Psoas muscle (tissue), 8 donors: ENCODE results near the gene PLOD1. TPM values are rescaled to one million over a fixed set of nuclear protein-coding genes. Genes with fewer than 3 reads are reported as not detected.

ENCODE experiments used
- ATAC-seq, 4 donors: fragments of 200-7000 bp; cut with Tn5 transposase; one replicate each; pipeline ENCODE4 v1.9.1; 2020; ENCODE audit warnings: moderate library complexity in 3 of 4, mild to moderate bottlenecking in 2 of 4
- DNase-seq, 2 donors: peaks; one replicate each; pipeline ENCODE4 v3.0.0-alpha.2; 2020
- H3K27ac ChIP-seq: fragments of 200-600 bp; one replicate; pipeline ENCODE4 v1.8.0; 2022
- H3K27me3 ChIP-seq, 3 donors: fragments of 200-600 bp in 1 of 3; one replicate each; pipeline versions ENCODE4 v1.6.1 to v1.8.0; 2013 to 2022; ENCODE audit warnings: low read length in 2 of 3, mild to moderate bottlenecking in 2 of 3, moderate library complexity in 1 of 3; ENCODE audit not compliant: insufficient read depth in 3 of 3
- H3K36me3 ChIP-seq, 2 donors: fragments of 200-600 bp in 1 of 2; one replicate each; pipeline versions ENCODE4 v1.6.1 to v1.8.0; 2013 to 2022; ENCODE audit warnings: low read depth in 1 of 2, mild to moderate bottlenecking in 1 of 2, moderate library complexity in 1 of 2; ENCODE audit not compliant: insufficient read depth in 1 of 2
- H3K4me1 ChIP-seq: fragments of 200-600 bp; one replicate; pipeline ENCODE4 v1.8.0; 2022
- H3K4me3 ChIP-seq: fragments of 200-600 bp; one replicate; pipeline ENCODE4 v1.8.0; 2022; ENCODE audit warnings: mild to moderate bottlenecking
- H3K9me3 ChIP-seq: fragments of 200-600 bp; one replicate; pipeline ENCODE4 v1.8.0; 2022
- WGBS, 3 donors: extraction: QIAGEN DNeasy Blood & Tissue Kit; methylation state at CpG; one replicate each; pipeline versions ENCODE4 v1.1.6 to v1.1.7; 2013; 5-methylcytosine and 5-hydroxymethylcytosine counted together
- intact Hi-C, 2 donors: fragments of 100-400 bp; cut with DNase I; formaldehyde crosslinking; loops; one replicate each; pipeline versions ENCODE4 v1.11.0 to v1.14.2; 2022
- polyA plus RNA-seq, 3 donors: library from polyadenylated mRNA; stranded (reverse); fragments of 200-250 nt; gene quantifications; one replicate each; pipeline ENCODE4 v1.2.3, GENCODE V29; 2013
- total RNA-seq, 4 donors: library from RNA; stranded (reverse); fragmentation: NEBNext Ultra II Directional in 2 of 4; extraction: Animal tissue kit (Norgen Biotek cat#: 25700) in 2 of 4; gene quantifications; one replicate each; pipeline versions ENCODE4 v1.2.1 to v1.2.4, GENCODE V29; 2021 to 2023
- TF ChIP-seq, protein P1 (sequence below): fragments of 200-600 bp; IDR thresholded peaks from one replicate; pipeline ENCODE4 v1.8.0; 2022; ENCODE audit warnings: antibody characterized with exemption
- donor health status: healthy with polysubstance abuse.
- donor health status: DM: no; HTN: no; CAD: no; lungs with moderate emphysema.
- donor health status: Bipolar disorder and iron deficiency.
- donor health status: healthy.
- donor health status: DM: yes; HTN: yes; CAD: no.
- donor health status: DM: no; HTN: no; CAD: no.
- donor health status: DM: no; HTN: no; CAD: no.
- donor health status: DM: yes; HTN: yes; CAD: no.

PLOD1 gene
- total and polyA plus RNA-seq, 7 donors = 25.1 to 52.3 (median 36.3) TPM

DNA sequence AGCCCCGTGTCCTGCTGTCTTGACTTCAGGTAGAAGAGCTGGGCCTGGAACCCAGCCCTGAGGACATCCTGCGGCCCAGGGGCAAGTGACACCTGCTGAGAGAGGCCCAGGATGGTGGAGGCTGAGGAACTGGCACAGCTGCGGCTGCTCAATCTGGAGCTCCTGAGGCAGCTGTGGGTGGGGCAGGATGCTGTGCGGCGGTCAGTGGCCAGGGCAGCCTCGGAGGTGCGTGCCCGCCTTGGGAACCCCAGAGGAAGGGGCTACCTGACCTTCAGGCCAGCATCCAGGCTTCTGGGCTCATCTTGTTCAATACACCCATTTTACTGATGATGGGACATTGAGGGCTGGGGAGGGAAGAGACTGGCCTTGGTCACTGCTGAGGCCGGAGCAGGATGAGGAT is 87.1 kb downstream of the PLOD1 start:
- TF ChIP-seq, protein P1, sequence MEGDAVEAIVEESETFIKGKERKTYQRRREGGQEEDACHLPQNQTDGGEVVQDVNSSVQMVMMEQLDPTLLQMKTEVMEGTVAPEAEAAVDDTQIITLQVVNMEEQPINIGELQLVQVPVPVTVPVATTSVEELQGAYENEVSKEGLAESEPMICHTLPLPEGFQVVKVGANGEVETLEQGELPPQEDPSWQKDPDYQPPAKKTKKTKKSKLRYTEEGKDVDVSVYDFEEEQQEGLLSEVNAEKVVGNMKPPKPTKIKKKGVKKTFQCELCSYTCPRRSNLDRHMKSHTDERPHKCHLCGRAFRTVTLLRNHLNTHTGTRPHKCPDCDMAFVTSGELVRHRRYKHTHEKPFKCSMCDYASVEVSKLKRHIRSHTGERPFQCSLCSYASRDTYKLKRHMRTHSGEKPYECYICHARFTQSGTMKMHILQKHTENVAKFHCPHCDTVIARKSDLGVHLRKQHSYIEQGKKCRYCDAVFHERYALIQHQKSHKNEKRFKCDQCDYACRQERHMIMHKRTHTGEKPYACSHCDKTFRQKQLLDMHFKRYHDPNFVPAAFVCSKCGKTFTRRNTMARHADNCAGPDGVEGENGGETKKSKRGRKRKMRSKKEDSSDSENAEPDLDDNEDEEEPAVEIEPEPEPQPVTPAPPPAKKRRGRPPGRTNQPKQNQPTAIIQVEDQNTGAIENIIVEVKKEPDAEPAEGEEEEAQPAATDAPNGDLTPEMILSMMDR = no peak
- no peak overlapping the region for H3K27ac ChIP-seq
- DNase-seq (no peak), ATAC-seq (no peak)
- no peaks in the 10 kb centered on the region for H3K9me3 ChIP-seq
- WGBS, 3 donors = 90 to 92% (median 91%) methylated on average over 6 to 9 of the region's 9 CpGs
- peaks cover 5% of the 10 kb centered on the region for H3K4me1 ChIP-seq
- intact Hi-C loops = no loop called here
- H3K36me3 ChIP-seq = peaks cover 0 to 48% of the 10 kb centered on the region in 2 donors
- no peaks in the 10 kb centered on the region for H3K27me3 ChIP-seq
- H3K4me3 ChIP-seq = no peak overlapping the region

- H3K9me3 ChIP-seq = no peaks in the 10 kb centered on the region
- intact Hi-C loops = no loop called here
- no peaks in the 10 kb centered on the region for H3K27me3 ChIP-seq
- H3K27ac ChIP-seq = no peak overlapping the region
- no peak overlapping the region for H3K4me3 ChIP-seq
- WGBS, 3 donors = 89 to 90% (median 90%) methylated on average over 14 of the region's 14 CpGs
- ATAC-seq = no peak
- no peak for DNase-seq
- H3K4me1 ChIP-seq = peaks cover 5% of the 10 kb centered on the region
- H3K36me3 ChIP-seq = peaks cover 0 to 50% of the 10 kb centered on the region in 2 donors
- TF ChIP-seq, protein P1 = no peak
These were observed 87.5 kb downstream of the PLOD1 start for GRCh38 chr1:12022036-12022435.

Other genes starting within 250 kb of the PLOD1 start
- gene DRAXIN, start 243.0 kb upstream of the PLOD1 start, total RNA-seq = under 1 TPM in 1 of 4 donors, not detected in 3; 0.04 TPM
- under 1 TPM in 2 of 3 donors, not detected in 1; 0.01 to 0.65 TPM for gene DRAXIN, start 243.0 kb upstream of the PLOD1 start, polyA plus RNA-seq
- gene AGTRAP, start 198.6 kb upstream of the PLOD1 start, total RNA-seq = 10 to 100 TPM; 28.5 to 46.0 (median 42.2) TPM
- gene AGTRAP, start 198.6 kb upstream of the PLOD1 start, polyA plus RNA-seq = 100 to 1,000 TPM in 2 of 3 donors, 10 to 100 TPM in 1; 36.9 to 179 (median 138) TPM
- gene C1orf167, start 172.5 kb upstream of the PLOD1 start, total RNA-seq = 1 to 10 TPM; 1.8 to 5.3 (median 3.4) TPM
- 1 to 10 TPM; 1.9 to 2.5 (median 2.1) TPM for gene C1orf167, start 172.5 kb upstream of the PLOD1 start, polyA plus RNA-seq
- gene MTHFR, start 128.8 kb upstream of the PLOD1 start, total RNA-seq = 10 to 100 TPM; 12.7 to 26.2 (median 17.6) TPM
- 10 to 100 TPM in 1 of 3 donors, 1 to 10 TPM in 2; 5.8 to 21.7 (median 8.6) TPM for gene MTHFR, start 128.8 kb upstream of the PLOD1 start, polyA plus RNA-seq
- gene CLCN6, start 128.5 kb upstream of the PLOD1 start, total RNA-seq = 10 to 100 TPM in 1 of 4 donors, 1 to 10 TPM in 3; 5.5 to 17.5 (median 8.1) TPM
- gene CLCN6, start 128.5 kb upstream of the PLOD1 start, polyA plus RNA-seq = 10 to 100 TPM in 1 of 3 donors, 1 to 10 TPM in 2; 6.0 to 12.0 (median 8.3) TPM
- gene NPPA, start 86.9 kb upstream of the PLOD1 start, total RNA-seq = 1 to 10 TPM in 2 of 4 donors, under 1 TPM in 2; 0.28 to 2.1 (median 0.92) TPM
- 1 to 10 TPM in 1 of 3 donors, under 1 TPM in 2; 0.08 to 3.6 (median 0.13) TPM for gene NPPA, start 86.9 kb upstream of the PLOD1 start, polyA plus RNA-seq
- under 1 TPM in 1 of 4 donors, not detected in 3; 0.39 TPM for gene NPPB, start 75.8 kb upstream of the PLOD1 start, total RNA-seq
- 1 to 10 TPM in 1 of 3 donors, under 1 TPM in 1, not detected in 1; 0.37 to 1.6 TPM for gene NPPB, start 75.8 kb upstream of the PLOD1 start, polyA plus RNA-seq
- gene KIAA2013, start 8.3 kb upstream of the PLOD1 start, total RNA-seq = 10 to 100 TPM; 29.7 to 35.8 (median 33.4) TPM
- 10 to 100 TPM; 24.4 to 79.7 (median 34.7) TPM for gene KIAA2013, start 8.3 kb upstream of the PLOD1 start, polyA plus RNA-seq
- 100 to 1,000 TPM; 245 to 542 (median 320) TPM for gene MFN2, start 45.7 kb downstream of the PLOD1 start, total RNA-seq
- 100 to 1,000 TPM; 163 to 225 (median 177) TPM for gene MFN2, start 45.7 kb downstream of the PLOD1 start, polyA plus RNA-seq
- gene MIIP, start 84.8 kb downstream of the PLOD1 start, total RNA-seq = 10 to 100 TPM; 14.4 to 20.3 (median 16.7) TPM
- gene MIIP, start 84.8 kb downstream of the PLOD1 start, polyA plus RNA-seq = 10 to 100 TPM; 20.0 to 30.5 (median 23.4) TPM
- under 1 TPM; 0.29 to 0.86 (median 0.50) TPM for gene TNFRSF8, start 128.6 kb downstream of the PLOD1 start, total RNA-seq
- under 1 TPM; 0.25 to 0.64 (median 0.49) TPM for gene TNFRSF8, start 128.6 kb downstream of the PLOD1 start, polyA plus RNA-seq
- gene TNFRSF1B, start 232.3 kb downstream of the PLOD1 start, total RNA-seq = 10 to 100 TPM in 1 of 4 donors, 1 to 10 TPM in 3; 7.5 to 12.8 (median 8.8) TPM
- 1 to 10 TPM; 5.1 to 7.6 (median 5.8) TPM for gene TNFRSF1B, start 232.3 kb downstream of the PLOD1 start, polyA plus RNA-seq